ENCODE measurements around the gene BICDL2.

The BICDL2 gene

GRCh38 chr16:3046641-3047386, 10.1 kb upstream of the BICDL2 start:
- no peak for DNase-seq

GRCh38 chr16:3045758-3046640, 9.3 kb upstream of the BICDL2 start, which contains the start of gene MMP25:
TSS of gene MMP25 (plus strand) at chr16:3046561. CDS start at chr16:3046918, 357 bp downstream.
- ATAC-seq (no peak), DNase-seq (no peak)

More at GRCh38 chr16:3046641-3047386, 10.1 kb upstream of the BICDL2 start:
- ATAC-seq = no peak

GRCh38 chr16:3044708-3045107, 8.0 kb upstream of the BICDL2 start:
- DNase-seq = no peak

DNA sequence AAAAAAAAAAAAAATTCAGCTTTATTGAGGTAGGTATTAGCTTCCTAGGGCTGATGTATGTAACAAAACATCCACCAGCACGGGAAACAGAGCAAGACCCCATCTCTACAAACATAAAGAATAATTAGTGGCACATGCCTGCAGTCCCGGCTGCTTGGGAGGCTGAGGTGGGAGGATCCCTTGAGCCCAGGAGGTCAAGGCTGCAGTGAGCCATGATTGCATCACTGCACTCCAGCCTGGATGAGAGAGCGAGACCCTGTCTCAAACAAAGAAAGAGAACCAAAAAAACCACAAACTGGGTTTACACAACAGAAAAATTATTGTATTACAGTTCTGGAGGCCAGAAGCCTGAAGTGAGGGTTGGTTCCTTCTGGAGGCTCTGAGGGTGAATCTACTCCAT, 5.6 kb upstream of the BICDL2 start:
- DNase-seq (no peak), ATAC-seq (no peak)

More at GRCh38 chr16:3044708-3045107, 8.0 kb upstream of the BICDL2 start:
- ATAC-seq = no peak

GRCh38 chr16:3038896-3039295, 2.2 kb upstream of the BICDL2 start:
- DNase-seq (no peak), ATAC-seq (no peak)

GRCh38 chr16:3038256-3038655, 1.5 kb upstream of the BICDL2 start:
- DNase-seq = no peak
- ATAC-seq = no peak

- no peak for DNase-seq
These were observed 595 bp downstream of the BICDL2 start for GRCh38 chr16:3035972-3036725.

GRCh38 chr16:3035289-3035971, 1.3 kb downstream of the BICDL2 start:
- ATAC-seq = no peak
- DNase-seq = no peak

More at GRCh38 chr16:3035972-3036725, 595 bp downstream of the BICDL2 start:
- ATAC-seq = no peak

- DNase-seq (no peak), ATAC-seq (no peak)
These were observed 4.1 kb downstream of the BICDL2 start for GRCh38 chr16:3032624-3033023.

GRCh38 chr16:3030222-3031212, 6.2 kb downstream of the BICDL2 start:
- no peak for DNase-seq
- no peak for ATAC-seq

GRCh38 chr16:3029491-3030221, 7.1 kb downstream of the BICDL2 start:
- ATAC-seq (no peak), DNase-seq (peak; percentile 68)

GRCh38 chr16:3028716-3029319, 7.9 kb downstream of the BICDL2 start:
- no peak for DNase-seq
- ATAC-seq = no peak

DNA sequence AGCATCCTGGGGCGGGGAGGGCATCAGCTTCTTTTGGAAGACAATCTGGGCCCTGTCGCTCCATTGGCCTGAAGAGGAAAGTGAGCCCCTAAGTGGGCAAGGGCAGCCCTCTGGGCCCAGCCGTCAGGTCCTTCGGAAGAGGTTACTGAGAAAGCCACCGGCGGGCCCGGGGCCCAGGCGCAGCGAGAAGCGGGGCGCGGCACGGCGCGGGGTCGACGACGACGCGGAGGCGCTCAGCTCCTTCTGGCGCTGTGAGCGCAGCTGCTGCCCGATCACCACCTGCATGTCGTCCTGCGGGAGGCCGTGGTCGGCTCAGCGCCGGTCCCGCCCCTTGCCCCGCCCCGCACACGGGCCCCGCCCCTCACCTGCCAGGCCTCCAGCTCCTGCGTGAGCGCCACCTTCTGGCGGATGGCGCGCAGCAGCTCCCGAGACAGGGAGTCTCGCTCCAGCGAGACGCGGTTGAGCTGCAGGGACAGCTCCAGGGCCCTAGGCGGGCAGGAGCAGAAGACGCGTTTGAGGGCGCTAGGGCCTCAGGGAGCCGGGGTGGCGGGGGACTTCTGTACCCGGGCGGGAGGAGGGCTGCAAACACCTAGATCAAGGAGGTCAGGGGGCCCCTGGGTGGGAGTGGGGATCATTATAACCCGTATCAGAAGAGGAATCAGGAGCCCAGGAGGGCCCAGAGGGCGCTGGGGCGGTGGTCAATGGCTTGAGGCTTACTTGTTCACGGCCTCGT, 8.6 kb downstream of the BICDL2 start:
- ATAC-seq = peak; percentile 41
- DNase-seq = peak; percentile 95

DNA sequence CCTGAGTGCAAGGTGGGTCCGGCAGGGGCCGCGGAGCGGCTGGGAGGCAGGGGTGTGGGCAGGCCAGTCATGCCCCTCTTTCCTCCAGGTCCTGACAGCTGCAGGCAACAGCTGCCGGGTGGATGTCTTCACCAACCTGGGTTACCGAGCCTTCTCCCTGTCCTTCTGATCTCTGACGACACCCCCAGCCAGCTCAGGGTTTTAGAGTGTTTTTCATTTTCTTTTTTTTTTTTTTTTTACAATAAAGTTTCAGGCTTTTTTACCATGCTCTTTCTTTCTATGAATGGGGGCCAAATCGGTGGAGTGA, 9.3 kb downstream of the BICDL2 start:
- DNase-seq = no peak
- no peak for ATAC-seq

DNA sequence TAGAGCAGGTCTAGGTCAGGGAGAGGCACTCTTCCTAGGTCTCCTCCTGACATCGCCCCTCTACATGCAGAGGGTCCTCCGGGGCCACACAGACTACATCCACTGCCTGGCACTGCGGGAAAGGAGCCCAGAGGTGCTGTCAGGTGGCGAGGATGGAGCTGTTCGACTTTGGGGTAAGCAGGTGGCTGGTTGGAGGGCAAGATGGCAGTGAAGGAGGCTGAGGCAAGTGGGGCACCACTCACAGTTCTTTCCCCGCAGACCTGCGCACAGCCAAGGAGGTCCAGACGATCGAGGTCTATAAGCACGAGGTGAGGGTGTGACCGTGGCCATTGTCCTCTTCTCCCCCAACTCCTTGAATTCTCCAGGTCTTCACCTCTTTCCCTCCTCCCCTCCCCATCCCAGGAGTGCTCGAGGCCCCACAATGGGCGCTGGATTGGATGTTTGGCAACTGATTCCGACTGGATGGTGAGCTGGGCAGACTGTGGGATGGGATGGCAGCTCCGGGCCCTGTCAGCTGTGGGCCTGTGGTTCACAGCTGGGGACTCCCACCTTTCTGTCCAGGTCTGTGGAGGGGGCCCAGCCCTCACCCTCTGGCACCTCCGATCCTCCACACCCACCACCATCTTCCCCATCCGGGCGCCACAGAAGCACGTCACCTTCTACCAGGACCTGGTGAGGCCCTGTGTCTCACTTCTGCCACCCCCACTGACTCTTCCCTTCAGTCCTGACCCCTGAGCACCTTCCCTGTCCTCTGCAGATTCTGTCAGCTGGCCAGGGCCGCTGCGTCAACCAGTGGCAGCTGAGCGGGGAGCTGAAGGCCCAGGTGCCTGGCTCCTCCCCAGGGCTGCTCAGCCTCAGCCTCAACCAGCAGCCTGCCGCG, 9.9 kb downstream of the BICDL2 start:
- ATAC-seq = no peak
- DNase-seq = no peak

DNA sequence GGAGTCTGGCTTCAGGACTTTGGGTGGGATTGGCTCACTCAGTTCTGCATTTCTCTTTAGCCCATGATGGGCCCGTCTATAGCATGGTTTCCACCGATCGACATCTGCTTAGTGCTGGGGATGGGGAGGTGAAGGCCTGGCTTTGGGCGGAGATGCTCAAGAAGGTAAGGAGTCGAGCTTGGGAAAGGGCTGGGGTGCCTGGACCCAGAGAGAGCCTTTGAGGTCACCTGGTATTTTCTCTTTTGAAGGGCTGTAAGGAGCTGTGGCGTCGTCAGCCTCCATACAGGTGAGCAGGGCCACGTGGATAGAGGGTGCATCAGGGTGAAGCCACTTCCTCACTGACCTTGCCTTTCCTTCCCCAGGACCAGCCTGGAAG, 10.8 kb downstream of the BICDL2 start:
- ATAC-seq (no peak), DNase-seq (no peak)

DNA sequence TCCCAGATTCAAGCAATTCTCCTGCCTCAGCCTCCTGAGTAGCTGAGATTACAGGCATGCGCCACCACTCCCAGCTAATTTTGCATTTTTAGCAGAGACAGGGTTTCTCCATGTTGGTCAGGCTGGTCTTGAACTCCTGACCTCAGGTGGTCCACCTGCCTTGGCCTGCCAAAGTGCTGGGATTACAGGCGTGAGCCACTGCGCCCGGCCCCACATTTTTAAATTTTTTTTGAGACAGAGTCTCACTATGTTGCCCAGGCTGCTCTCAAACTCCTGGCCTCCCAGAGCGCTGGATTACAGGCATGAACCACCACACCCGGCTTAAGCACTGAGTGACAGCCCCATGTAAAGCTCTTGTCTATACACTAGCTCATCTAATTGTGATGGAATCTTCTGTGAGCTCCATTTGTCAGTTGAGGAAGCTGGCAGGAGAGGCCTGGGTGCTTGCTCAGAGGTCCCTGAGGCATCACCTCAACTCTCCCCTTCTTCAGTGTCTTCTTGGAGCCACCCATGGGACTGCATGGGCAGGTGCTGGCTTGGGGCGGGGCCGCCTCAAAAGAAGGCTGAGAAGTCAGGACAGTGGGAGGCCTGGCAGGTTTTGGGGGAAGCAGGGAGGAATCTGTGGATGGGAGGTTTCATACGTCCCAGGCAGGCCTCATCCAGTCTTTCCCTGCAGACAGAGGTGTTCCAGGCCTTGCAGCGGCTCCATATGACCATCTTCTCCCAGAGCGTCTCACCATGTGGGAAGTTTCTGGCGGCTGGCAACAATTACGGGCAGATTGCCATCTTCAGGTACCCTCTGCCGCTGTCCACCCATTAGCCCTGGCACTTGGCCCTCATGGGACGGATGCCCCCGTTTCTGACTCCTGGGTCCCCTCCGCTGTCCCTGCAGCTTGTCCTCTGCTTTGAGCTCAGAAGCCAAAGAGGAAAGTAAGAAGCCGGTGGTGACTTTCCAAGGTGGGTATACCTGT, 11.4 kb downstream of the BICDL2 start:
- DNase-seq (no peak), ATAC-seq (no peak)

Data from stimulated activated naive CD8-positive, alpha-beta T cell treated with anti-CD3 and anti-CD28 coated beads, Interleukin-15, Interleukin-2, amounts not matched to agents 100 U/mL and 50 U/mL, for 24 hours (primary cell).